Testis (tissue), 2 donors: ENCODE measurements around the gene GRAPL.
"Not testable (repeated sequence)": the region's sequence is repeated elsewhere in the genome, so short reads cannot be mapped to it uniquely, and the experiment has no call there.

Experiments
- POLR2A ChIP-seq: fragments of 450-650 bp; IDR thresholded peaks from one replicate; pipeline ENCODE4 v1.6.1; 2017; ENCODE audit warnings: antibody characterized with exemption, mild to moderate bottlenecking, moderate library complexity
- TF ChIP-seq, protein P1 (sequence below), 3 experiments: fragments of 450-650 bp in 2 of 3; fragments of 200-600 bp in 1 of 3; sonication (generic) in 1 of 3; IDR thresholded peaks; one replicate each; pipeline ENCODE4 v1.5.1; 2016 to 2019; ENCODE audit warnings: antibody characterized with exemption in 3 of 3, mild to moderate bottlenecking in 2 of 3, moderate library complexity in 1 of 3

DNA sequence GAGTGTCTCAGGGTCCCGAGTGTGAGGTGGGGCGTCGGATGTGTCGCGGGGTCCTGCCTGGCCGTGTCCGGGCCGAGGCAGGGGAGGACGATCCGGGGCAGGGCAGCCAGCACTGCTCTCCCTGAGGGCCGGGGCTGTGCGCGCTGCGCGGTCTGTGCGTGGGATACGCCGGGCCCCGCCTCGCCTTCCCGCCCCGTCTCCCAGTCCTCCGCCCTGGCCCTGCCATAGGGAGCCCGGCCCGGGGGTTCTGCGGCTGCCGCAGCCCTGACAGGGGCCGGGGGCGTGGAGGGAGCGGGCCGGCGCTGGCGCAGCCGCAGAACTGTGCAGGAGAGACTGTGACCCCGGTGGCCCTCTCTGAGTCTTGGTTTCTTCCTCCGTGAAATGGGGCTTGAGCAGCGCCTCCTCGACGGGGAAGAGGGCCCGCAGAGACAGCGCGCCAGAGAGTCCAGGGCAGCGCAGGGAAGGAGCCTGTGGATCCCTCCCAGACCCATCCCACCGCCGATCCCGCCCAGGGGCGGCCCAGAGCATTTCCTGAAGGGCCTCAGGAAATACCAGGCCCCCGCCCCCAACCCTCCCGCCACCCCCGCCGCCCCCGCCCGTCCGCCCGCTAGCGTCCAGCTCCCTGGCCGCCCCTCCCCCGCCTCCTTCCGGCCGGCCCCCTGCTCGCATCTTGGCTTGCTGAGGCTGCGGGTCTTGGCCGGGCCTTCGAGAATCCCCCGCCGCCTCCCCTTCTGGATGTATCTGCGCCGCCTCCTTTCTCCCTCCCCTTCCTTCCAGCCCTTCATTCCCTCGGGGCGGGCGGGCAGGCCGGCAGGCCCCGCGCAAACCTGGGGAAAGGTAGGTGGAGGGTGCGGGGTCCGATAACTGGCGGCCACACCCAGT lies 38.3 kb upstream of the GRAPL start:
- TF ChIP-seq, protein P1, sequence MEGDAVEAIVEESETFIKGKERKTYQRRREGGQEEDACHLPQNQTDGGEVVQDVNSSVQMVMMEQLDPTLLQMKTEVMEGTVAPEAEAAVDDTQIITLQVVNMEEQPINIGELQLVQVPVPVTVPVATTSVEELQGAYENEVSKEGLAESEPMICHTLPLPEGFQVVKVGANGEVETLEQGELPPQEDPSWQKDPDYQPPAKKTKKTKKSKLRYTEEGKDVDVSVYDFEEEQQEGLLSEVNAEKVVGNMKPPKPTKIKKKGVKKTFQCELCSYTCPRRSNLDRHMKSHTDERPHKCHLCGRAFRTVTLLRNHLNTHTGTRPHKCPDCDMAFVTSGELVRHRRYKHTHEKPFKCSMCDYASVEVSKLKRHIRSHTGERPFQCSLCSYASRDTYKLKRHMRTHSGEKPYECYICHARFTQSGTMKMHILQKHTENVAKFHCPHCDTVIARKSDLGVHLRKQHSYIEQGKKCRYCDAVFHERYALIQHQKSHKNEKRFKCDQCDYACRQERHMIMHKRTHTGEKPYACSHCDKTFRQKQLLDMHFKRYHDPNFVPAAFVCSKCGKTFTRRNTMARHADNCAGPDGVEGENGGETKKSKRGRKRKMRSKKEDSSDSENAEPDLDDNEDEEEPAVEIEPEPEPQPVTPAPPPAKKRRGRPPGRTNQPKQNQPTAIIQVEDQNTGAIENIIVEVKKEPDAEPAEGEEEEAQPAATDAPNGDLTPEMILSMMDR (IDR thresholded peaks at IDR 0.05), result not testable (repeated sequence)
- not testable (repeated sequence) for TF ChIP-seq POLR2A
